GM19463 (cell line): ENCODE data around the gene SYNJ2.
A peak's percentile ranks its signal among the peaks of the same experiment; 100 is the strongest.

Source experiments
- ATAC-seq: cut with Tn5 transposase; IDR thresholded peaks from one replicate; pipeline ENCODE4 v1.9.1; 2021; ENCODE audit warnings: mild to moderate bottlenecking, moderate library complexity; ENCODE audit not compliant: unreplicated experiment

The SYNJ2 gene

GRCh38 chr6:158071121-158072082 lies 89.7 kb downstream of the SYNJ2 start:
- no peak for ATAC-seq

GRCh38 chr6:158072083-158072721 lies 90.5 kb downstream of the SYNJ2 start:
- no peak for ATAC-seq

GRCh38 chr6:158073776-158074175 lies 92.1 kb downstream of the SYNJ2 start:
- no peak for ATAC-seq

GRCh38 chr6:158076548-158076947 lies 94.9 kb downstream of the SYNJ2 start:
- ATAC-seq: no peak

GRCh38 chr6:158077676-158078075 lies 96.0 kb downstream of the SYNJ2 start:
- ATAC-seq: no peak

GRCh38 chr6:158078320-158078719 lies 96.7 kb downstream of the SYNJ2 start:
- no peak for ATAC-seq

GRCh38 chr6:158080849-158081656 lies 99.4 kb downstream of the SYNJ2 start:
- no peak for ATAC-seq

- ATAC-seq: no peak
Observed at GRCh38 chr6:158081657-158081935, 99.9 kb downstream of the SYNJ2 start.

GRCh38 chr6:158083455-158084325 lies 102.0 kb downstream of the SYNJ2 start:
- ATAC-seq: no peak

- ATAC-seq: no peak
Observed at GRCh38 chr6:158085261-158086053, 103.8 kb downstream of the SYNJ2 start.

GRCh38 chr6:158086054-158086503 lies 104.4 kb downstream of the SYNJ2 start:
- peak; percentile 73 for ATAC-seq

- no peak for ATAC-seq
Observed at GRCh38 chr6:158086504-158087223, 105.0 kb downstream of the SYNJ2 start.

GRCh38 chr6:158087224-158087867 lies 105.7 kb downstream of the SYNJ2 start:
- no peak for ATAC-seq

- ATAC-seq: no peak
Observed at GRCh38 chr6:158092806-158093205, 111.1 kb downstream of the SYNJ2 start.

- no peak for ATAC-seq
Observed at GRCh38 chr6:158095031-158095430, 113.4 kb downstream of the SYNJ2 start.

GRCh38 chr6:158095671-158096070 lies 114.0 kb downstream of the SYNJ2 start:
- no peak for ATAC-seq

GRCh38 chr6:158103228-158103627 lies 121.6 kb downstream of the SYNJ2 start:
- no peak for ATAC-seq

GRCh38 chr6:158104696-158105095 lies 123.0 kb downstream of the SYNJ2 start:
- no peak for ATAC-seq

- ATAC-seq: no peak
Observed at GRCh38 chr6:158109748-158110147, 128.1 kb downstream of the SYNJ2 start.
